Non-pigmented ciliary epithelial cell (primary cell): ENCODE measurements around the gene PRR23C.
"Not testable (repeated sequence)": the region's sequence is repeated elsewhere in the genome, so short reads cannot be mapped to it uniquely, and the experiment has no call there.

ENCODE experiments used
- DNase-seq: peaks from one replicate; pipeline ENCODE4 v3.0.0-alpha.2; 2010; ENCODE audit warnings: low read depth

Gene PRR23C

GRCh38 chr3:139044366-139045210 lies at the start of gene PRR23C:
TSS of gene PRR23C (minus strand) at chr3:139044892. CDS start at chr3:139044620, 272 bp downstream.
- DNase-seq: no peak

- DNase-seq: no peak
Observed at GRCh38 chr3:139093840-139094239, 49.1 kb upstream of the PRR23C start.

DNA sequence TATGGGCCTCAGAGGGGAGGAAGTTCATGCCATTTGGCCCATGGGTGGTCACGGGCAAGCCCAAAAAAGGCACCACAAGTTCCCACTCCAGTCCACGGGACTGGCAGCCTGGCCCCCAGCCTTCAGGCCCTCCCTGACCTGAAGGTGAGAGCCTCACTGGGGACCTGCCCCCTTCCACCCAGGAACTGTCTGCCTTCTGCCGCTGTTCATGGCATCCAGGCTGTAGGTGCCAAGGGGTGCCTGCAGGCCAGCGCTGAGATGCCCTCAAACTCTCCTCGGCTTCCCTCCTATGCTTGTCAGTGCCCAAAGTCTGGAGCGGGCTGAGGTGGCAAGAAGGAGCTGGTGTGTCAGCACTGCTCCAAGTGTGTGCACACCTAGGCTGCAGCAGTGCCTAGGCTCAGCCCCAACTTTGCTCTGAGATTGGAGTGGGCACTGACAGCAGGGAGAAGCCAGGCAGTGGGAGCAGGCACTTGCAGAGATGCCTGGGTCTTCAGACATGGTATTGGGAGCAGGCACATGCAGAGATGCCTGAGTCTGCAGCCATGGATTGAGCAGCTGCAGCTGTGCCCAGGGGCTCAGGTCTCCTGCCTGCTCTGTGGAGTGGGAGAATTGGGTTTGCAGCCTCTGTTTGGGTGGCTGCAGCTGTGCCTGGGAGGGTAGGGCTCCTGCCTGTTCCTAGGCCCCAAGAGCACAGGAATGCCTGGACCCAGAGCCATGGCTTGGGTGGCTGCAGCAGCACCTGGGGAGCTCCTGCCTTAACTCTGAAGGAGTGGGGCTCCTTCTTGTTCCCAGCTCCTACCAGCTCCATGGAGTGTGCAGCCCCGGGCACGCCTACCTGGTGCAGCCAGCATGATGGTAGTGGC lies 44.0 kb upstream of the PRR23C start:
- DNase-seq: no peak

GRCh38 chr3:139087621-139088020 lies 42.9 kb upstream of the PRR23C start:
- no peak for DNase-seq

- DNase-seq: no peak
Observed at GRCh38 chr3:139084176-139084575, 39.5 kb upstream of the PRR23C start.

DNA sequence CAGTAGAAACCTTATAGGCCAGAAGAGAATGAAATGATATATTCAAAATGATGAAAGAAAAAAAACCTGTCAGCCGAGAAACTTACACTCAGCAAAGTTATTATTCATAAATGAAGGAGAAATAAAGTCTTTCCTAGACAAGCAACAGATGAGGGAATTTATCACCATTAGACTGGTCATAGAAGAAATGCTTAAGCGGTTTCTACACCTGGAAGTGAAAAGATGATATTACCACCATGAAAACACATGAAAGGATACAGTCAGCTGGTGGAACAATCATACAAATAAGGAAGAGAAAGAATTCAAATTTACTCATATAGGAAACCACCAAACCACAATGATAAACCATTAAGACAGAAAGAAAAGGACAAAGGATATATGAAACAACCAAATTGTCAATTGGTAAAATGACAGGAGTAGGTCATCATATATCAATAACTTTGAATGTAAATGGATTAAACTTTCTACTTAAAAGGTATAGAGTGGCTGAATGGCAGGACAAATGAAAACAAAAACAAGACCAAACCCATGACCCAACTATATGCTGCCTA lies 29.9 kb upstream of the PRR23C start:
- no peak for DNase-seq

DNA sequence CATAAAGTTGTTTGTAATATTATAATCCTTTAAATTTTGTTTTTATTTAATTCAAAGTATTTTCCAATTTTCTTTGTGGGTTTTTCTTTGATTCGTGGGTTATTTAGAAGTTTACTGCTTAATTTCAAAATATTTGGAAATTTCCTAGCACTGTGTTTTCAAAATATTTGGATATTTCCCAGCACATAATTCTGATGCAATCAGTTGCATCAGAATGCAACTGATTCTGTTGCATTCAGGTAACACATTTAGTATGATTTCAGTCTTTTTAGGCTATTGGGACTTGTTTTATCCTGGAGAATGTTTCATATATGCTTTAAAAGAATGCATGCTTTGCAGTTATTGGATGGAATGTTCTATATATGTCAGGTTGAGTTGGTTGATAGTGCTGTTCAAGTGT lies 18.2 kb upstream of the PRR23C start:
- no peak for DNase-seq

DNA sequence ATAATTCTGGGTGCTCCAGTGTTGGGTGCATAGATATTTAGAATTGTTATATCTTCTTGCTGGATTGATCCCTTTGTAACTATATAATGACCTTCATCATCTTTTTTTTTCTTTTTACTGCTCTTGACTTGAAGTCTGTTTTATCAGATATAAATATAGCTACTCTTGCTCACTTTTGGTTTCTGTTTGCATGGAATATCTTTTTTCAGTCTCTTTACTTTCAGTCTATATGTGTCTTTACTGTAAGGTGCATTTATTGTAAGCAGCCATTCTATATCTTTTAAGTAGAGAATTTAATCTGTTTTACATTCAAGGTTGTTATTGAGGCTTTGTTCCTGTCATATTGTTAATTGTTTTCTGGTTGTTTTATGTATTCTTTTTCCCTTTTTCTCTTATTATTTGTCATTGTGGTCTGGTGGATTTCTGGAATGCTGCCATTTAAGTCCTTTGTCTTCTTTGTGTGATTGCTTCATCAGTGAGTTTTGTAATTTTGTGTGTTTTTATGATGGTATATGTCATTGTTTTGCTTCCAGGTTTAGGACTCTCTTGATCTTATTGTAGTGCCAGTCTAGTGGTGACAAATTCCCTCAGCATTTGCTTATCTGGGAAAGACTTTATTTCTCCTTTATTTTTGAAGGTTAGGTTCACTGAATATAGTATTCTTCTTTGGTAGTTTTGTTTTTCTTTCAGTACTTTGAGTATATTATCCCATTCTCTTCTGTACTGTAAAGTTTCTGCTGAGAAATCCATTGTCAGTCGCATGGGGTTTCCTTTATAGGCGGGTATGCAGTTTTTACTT lies 8.3 kb upstream of the PRR23C start:
- DNase-seq: no peak

- no peak for DNase-seq
Observed at GRCh38 chr3:139043554-139044365, 932 bp downstream of the PRR23C start.

DNA sequence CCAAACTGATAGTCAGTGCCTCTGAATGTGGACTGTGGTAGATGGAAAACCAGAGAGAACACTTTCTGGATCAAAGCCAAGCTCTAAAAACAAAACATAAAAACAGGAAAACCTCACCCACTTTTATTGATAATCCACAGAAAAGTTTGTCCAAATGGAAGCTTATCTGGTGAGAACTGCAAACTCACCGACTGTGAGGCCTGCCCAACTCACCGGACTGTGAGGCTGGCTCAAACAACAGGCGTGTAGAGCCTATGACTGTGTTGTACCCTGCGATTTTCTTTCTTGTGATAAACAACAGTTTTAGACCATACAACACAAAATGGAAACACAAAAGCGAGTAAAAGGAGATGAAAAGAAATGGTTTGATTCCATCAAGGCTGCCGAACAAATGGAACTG lies 7.2 kb downstream of the PRR23C start:
- DNase-seq: no peak

GRCh38 chr3:139032326-139033002 lies 12.2 kb downstream of the PRR23C start:
- no peak for DNase-seq

- not testable (repeated sequence) for DNase-seq
Observed at GRCh38 chr3:139030576-139030975, 14.1 kb downstream of the PRR23C start.

DNA sequence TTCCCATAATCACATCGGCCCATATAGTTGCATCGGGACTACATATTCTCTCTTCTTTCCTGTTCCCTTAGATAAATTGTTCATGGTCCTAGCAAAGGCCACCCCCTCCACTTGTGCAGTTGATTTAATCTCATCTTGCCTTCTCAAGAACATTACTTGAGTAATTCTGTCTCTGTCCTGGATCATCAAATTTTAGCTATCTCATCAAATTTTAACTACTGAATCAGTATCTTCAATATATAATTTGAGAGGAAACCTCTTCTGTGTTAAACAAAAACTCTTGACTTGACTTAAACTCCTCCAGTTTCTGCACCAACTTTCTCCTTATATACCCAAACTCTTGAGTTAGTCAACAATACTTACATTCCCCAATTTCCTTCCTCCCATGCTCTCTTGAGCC lies 19.7 kb downstream of the PRR23C start:
- no peak for DNase-seq

- DNase-seq: no peak
Observed at GRCh38 chr3:139020868-139021234, 23.8 kb downstream of the PRR23C start, which contains the start of gene PRR23B. TSS of gene PRR23B (minus strand) at chr3:139020926. CDS start at chr3:139020661, 265 bp downstream.

DNA sequence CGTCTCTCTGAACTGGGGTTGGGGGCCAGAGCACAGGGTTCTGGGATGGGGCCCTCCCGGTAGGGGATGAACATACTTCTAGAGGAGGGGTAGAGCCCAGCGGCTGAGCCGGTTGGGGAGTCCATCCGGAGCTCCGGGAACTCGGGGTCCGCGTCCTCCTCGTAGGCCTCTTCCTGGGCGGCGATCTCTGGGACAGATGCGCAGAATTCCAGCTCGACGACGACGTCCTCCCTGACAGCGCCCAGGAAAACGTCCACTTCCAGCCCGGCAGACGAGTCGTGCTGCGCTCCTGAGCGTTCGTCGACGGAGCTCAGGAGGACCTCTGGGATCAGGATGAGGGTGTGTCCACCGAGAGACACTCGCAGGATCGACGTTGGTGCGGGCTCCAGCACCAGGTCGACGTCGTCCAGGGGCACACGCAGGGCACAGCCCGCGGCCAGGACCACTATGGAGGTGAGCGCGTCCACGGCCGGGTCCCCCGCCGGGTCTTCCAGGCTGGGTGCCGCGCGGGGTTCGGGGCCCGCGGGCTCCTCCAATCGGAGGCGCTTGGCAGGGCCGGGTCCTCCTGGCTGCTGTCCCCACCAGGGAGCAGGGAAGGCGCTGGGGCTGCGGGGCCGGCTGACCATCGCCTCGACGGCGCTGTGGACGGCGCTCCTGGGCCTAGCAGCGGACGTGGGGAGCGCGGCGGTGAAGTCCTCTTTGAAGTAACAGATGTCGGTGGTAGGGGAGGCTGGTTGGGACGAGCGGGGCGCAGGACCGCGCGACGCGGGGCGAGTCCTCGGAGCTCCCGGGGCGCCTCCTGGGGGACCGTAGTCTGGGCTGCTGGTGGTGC lies 24.4 kb downstream of the PRR23C start:
- DNase-seq: no peak

DNA sequence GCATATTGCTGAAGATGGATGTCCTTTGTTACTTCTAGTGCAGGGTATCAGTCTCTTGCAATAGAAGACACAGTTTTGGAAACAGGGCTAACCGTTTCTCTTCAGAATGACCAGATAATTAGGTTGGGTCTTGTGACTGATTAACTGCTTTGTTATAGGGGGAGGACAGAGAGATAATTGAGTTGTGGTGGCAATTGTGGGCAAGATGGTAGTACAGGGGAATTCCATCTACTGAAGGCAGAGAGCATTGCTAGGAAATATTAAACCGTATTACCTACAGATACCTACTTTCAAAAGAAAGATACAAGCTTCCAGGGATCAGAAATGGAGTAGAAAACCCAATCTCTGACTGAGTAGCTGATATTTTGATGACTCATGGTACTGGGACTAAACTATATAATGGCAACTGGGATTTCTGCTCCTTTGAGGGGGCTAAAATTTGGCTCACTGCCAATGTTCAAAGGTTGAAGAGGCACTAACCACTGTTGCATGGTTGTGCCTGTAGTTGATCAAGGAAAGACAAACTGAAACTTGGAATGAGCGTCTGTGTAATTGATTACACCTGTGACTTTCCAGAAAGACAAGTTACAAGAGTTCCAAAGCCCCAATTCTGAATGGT lies 28.2 kb downstream of the PRR23C start:
- no peak for DNase-seq

DNA sequence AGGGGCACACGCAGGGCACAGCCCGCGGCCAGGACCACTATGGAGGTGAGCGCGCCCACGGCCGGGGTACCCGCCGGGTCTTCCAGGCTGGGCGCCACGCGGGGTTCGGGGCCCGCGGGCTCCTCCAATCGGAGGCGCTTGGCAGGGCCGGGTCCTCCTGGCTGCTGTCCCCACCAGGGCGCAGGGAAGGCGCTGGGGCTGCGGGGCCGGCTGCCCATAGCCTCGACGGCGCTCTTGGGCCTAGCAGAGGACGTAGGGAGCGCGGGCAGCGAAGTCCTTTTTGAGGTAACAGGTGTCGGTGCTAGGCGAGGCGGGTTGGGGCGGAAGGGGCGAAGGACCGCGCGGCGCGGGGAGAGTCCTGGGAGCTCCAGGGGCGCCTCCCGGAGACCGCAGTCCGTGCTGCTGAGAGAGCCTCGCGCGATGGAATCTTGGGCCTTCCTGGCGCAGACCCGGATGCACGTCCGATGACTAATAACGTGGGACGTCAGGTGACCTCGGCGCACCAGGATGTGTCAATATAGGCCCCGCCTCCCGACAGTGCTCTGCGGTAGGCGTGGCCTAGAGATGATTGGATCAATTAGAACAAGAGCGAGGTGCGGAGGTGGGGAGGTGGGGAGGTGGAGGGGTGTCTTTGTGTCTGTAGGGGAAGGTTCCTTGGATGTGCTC lies 38.5 kb downstream of the PRR23C start, which contains the start of gene PRR23A:
PRR23A (minus strand) TSS at position 218 of the 666 bp plus-strand sequence; CDS start at position 218, 0 bp downstream.
- DNase-seq: no peak

GRCh38 chr3:139005356-139005993 lies 39.2 kb downstream of the PRR23C start:
- DNase-seq: no peak
